K562 (cell line): Measurements from ENCODE around the gene SORCS2. TPM values are rescaled to one million over a fixed set of nuclear protein-coding genes. Genes with fewer than 3 reads are reported as not detected.
A peak's percentile ranks its signal among the peaks of the same experiment; 100 is the strongest.

ENCODE experiments used
- ATAC-seq: fragments of 200-7000 bp; cut with Tn5 transposase; 3 replicates; pipeline ENCODE4 v1.9.1; 2020; ENCODE audit warnings: moderate library complexity
- BruUV-seq: library from RNA; stranded (reverse); fragments of 400-500 nt; replicated peaks from 2 replicates; lab custom pipeline; 2021; lab: Mats Ljungman, UMichigan
- CTCF ChIA-PET: fragments of 300-600 bp; formaldehyde crosslinking; extraction: SDS; loops from one replicate; lab custom pipeline; 2021; ENCODE audit warnings: low intra/inter-chr PET ratio; lab: Yijun Ruan, JAX
- POLR2A ChIA-PET: fragments of 300-600, 350-650 bp; sonication (Branson Sonifier 250); formaldehyde crosslinking; extraction: SDS; loops from one replicate; lab custom pipeline; 2021; ENCODE audit warnings: antibody characterized with exemption, inconsistent platforms; lab: Yijun Ruan, JAX
- DNase-seq, 4 experiments: peaks; one replicate each; pipeline versions ENCODE4 v3.0.0 to v3.0.0-alpha.2; 2011 to 2018; ENCODE audit warnings: low spot score in 3 of 4, mixed read lengths in 3 of 4; ENCODE audit errors: extremely low read depth in 1 of 4
- FAIRE-seq: peaks from 2 replicates; lab custom pipeline; 2011; peaks lifted over from hg19 to GRCh38; lab: Jason Lieb, UNC
- H2AFZ ChIP-seq: 2 replicates; pipeline ENCODE4 v1.6.0; 2011; ENCODE audit warnings: low read depth, low read length, control low read depth, inconsistent platforms
- H3K27ac ChIP-seq: fragments of 200-600 bp; 3 replicates; pipeline ENCODE4 v1.8.0; 2011; ENCODE audit warnings: low read depth, mild to moderate bottlenecking, control low read depth, inconsistent platforms, low read length, moderate library complexity, mixed read lengths; ENCODE audit errors: extremely low read depth
- H3K27me3 ChIP-seq, 2 experiments: fragments of 300-600 bp in 1 of 2; 2 replicates in 1 of 2; 3 replicates in 1 of 2; pipeline versions ENCODE4 v1.6.0 to v1.8.0; 2011; ENCODE audit warnings: inconsistent platforms in 2 of 2, low read length in 2 of 2, mild to moderate bottlenecking in 1 of 2, mixed read lengths in 1 of 2, moderate library complexity in 1 of 2; ENCODE audit not compliant: control insufficient read depth in 2 of 2, insufficient read depth in 2 of 2
- H3K36me3 ChIP-seq: fragments of 300-600 bp; 3 replicates; pipeline ENCODE4 v1.8.0; 2011; ENCODE audit warnings: mild to moderate bottlenecking, low read length, inconsistent platforms; ENCODE audit not compliant: control insufficient read depth, insufficient read depth
- H3K4me1 ChIP-seq, 2 experiments: fragments of 200-600 bp in 1 of 2; replicated peaks in 1 of 2; 2 replicates in 1 of 2; 3 replicates in 1 of 2; pipeline versions ENCODE4 v1.5.1 to v1.8.0; 2011; ENCODE audit warnings: inconsistent platforms in 2 of 2, low read length in 2 of 2, mild to moderate bottlenecking in 1 of 2, mixed read lengths in 1 of 2, moderate library complexity in 1 of 2; ENCODE audit not compliant: control insufficient read depth in 2 of 2, insufficient read depth in 2 of 2
- H3K4me2 ChIP-seq: 2 replicates; pipeline ENCODE4 v1.6.1; 2011; ENCODE audit warnings: low read length, control low read depth, inconsistent platforms, mixed read lengths; ENCODE audit not compliant: insufficient read depth
- H3K4me3 ChIP-seq: fragments of 200-600 bp; sonication (generic), shearing (Covaris generic); 2 replicates; pipeline ENCODE4 v1.5.1; 2016; ENCODE audit warnings: control low read depth, inconsistent platforms
- H3K79me2 ChIP-seq: fragments of 200-600 bp; 3 replicates; pipeline ENCODE4 v1.8.0; 2011; ENCODE audit warnings: low read length, inconsistent platforms; ENCODE audit not compliant: control insufficient read depth, insufficient read depth
- H3K9ac ChIP-seq, 2 experiments: 2 replicates each; pipeline versions ENCODE4 v1.6.0 to v1.6.1; 2011; ENCODE audit warnings: low read depth in 2 of 2, low read length in 2 of 2, control low read depth in 1 of 2, inconsistent platforms in 1 of 2, mild to moderate bottlenecking in 1 of 2, mixed read lengths in 1 of 2; ENCODE audit not compliant: insufficient read depth in 1 of 2
- H3K9me1 ChIP-seq: one replicate; pipeline ENCODE4 v1.6.0; 2011; ENCODE audit warnings: inconsistent platforms, mild to moderate bottlenecking, low read length, moderate library complexity; ENCODE audit not compliant: control insufficient read depth, insufficient read depth
- H3K9me3 ChIP-seq: replicated peaks from 2 replicates; pipeline ENCODE4 v1.5.1; 2011; ENCODE audit warnings: low read depth, low read length, inconsistent platforms; ENCODE audit not compliant: control insufficient read depth, insufficient read depth
- H4K20me1 ChIP-seq: replicated peaks from 2 replicates; pipeline ENCODE4 v1.6.1; 2011; ENCODE audit warnings: low read length, inconsistent platforms, mixed read lengths; ENCODE audit not compliant: control insufficient read depth, insufficient read depth
- BCL6 ChIP-seq: fragments of 250-450 bp; sonication (Bioruptor Pico); IDR thresholded peaks from 2 replicates; pipeline ENCODE4 v1.4.0; 2020
- CBFB ChIP-seq: sonication (generic); formaldehyde crosslinking; IDR thresholded peaks from 2 replicates; pipeline ENCODE4 v1.4.0; 2020; ENCODE audit warnings: mild to moderate bottlenecking, missing genetic modification reagents
- HCFC1 ChIP-seq: IDR thresholded peaks from 2 replicates; pipeline ENCODE4 v1.6.1; 2012; ENCODE audit warnings: low read depth, low read length, improper control_type of control experiment
- HDGF ChIP-seq: fragments of 450-650 bp; IDR thresholded peaks from 2 replicates; pipeline ENCODE4 v1.6.1; 2016
- KLF13 ChIP-seq: fragments of 450-650 bp; IDR thresholded peaks from 2 replicates; pipeline ENCODE4 v1.6.1; 2016; ENCODE audit warnings: missing genetic modification characterization, low read depth, mild to moderate bottlenecking, missing compliant biosample characterization, moderate library complexity, borderline replicate concordance
- MTA2 ChIP-seq: fragments of 450-650 bp; IDR thresholded peaks from 2 replicates; pipeline ENCODE4 v1.6.1; 2016; ENCODE audit warnings: low read depth
- U2AF1 ChIP-seq: fragments of 200-400 bp; formaldehyde crosslinking; optimal IDR thresholded peaks from 2 replicates; pipeline ENCODE3; 2017; ENCODE audit warnings: mild to moderate bottlenecking, low read depth, low read length, moderate library complexity
- U2AF2 ChIP-seq: fragments of 200-400 bp; formaldehyde crosslinking; optimal IDR thresholded peaks from 2 replicates; pipeline ENCODE3; 2017; ENCODE audit warnings: low read depth, mild to moderate bottlenecking, low read length
- XRCC3 ChIP-seq: fragments of 450-650 bp; IDR thresholded peaks from 2 replicates; pipeline ENCODE4 v1.6.1; 2017; ENCODE audit warnings: mild to moderate bottlenecking, moderate library complexity
- ZNF121 ChIP-seq: sonication (generic); formaldehyde crosslinking; conservative IDR thresholded peaks from 2 replicates; pipeline ENCODE4 v1.8.0; 2022; ENCODE audit warnings: missing genetic modification reagents
- ZNF124 ChIP-seq: sonication (generic); formaldehyde crosslinking; IDR thresholded peaks from 2 replicates; pipeline ENCODE4 v1.8.1; 2022; ENCODE audit warnings: missing genetic modification reagents
- ZNF79 ChIP-seq: fragments of 250-450 bp; sonication (Bioruptor Pico); IDR thresholded peaks from 2 replicates; pipeline ENCODE4 v1.4.0; 2020; ENCODE audit warnings: low read depth, mild to moderate bottlenecking, moderate library complexity
- WGBS: fragments of 100-300 bp; shearing (Covaris generic); methylation state at CpG from one replicate; pipeline ENCODE4 v1.1.6; 2016; ENCODE audit warnings: low coverage, mixed read lengths; ENCODE audit not compliant: insufficient coverage; ENCODE audit errors: missing lambda C conversion rate; 5-methylcytosine and 5-hydroxymethylcytosine counted together
- in situ Hi-C: fragments of 300-500 bp; cut with MboI; formaldehyde crosslinking; loops from 4 replicates; pipeline ENCODE4 v1.15.0; 2018; ENCODE audit warnings: inconsistent platforms, mixed read lengths
- intact Hi-C: fragments of 100-400 bp; cut with micrococcal nuclease; formaldehyde crosslinking; loops from 2 replicates; pipeline ENCODE4 v1.14.2; 2022
- polyA plus RNA-seq, 8 experiments: library from polyadenylated mRNA; depleted of rRNA in 4 of 8; stranded (reverse) in 5 of 8; unstranded in 3 of 8; fragments of >200 nt; fragmentation: Nextera tagmentation in 2 of 8; fragmentation: Illumina TruSeq in 1 of 8; extraction: Ambion mirVana in 2 of 8; extraction: Trizol in 1 of 8; gene quantifications; 2 replicates each; pipeline versions ENCODE4 v1.2.1 to v1.2.3, GENCODE V29; 2011 to 2014; ENCODE audit warnings: inconsistent platforms in 1 of 8, missing spikeins in 1 of 8
- total RNA-seq, 7 experiments: library from RNA; depleted of rRNA in 6 of 7; stranded (reverse); fragments of >200 nt in 6 of 7; fragmentation: Illumina TruSeq in 2 of 7; extraction: Trizol in 2 of 7; gene quantifications; 2 replicates each; pipeline versions ENCODE4 v1.2.1 to v1.2.3, GENCODE V29; 2011 to 2021; ENCODE audit warnings: low replicate concordance in 1 of 7
- TF ChIP-seq, protein P1 (sequence below), 2 experiments: IDR thresholded peaks; 2 replicates each; pipeline ENCODE4 v1.6.1; 2011; ENCODE audit warnings: borderline replicate concordance in 1 of 2, control low read depth in 1 of 2, low read depth in 1 of 2, low read length in 1 of 2, mild to moderate bottlenecking in 1 of 2, mixed read lengths in 1 of 2, moderate library complexity in 1 of 2; ENCODE audit not compliant: insufficient read depth in 1 of 2, insufficient read length in 1 of 2, poor library complexity in 1 of 2, severe bottlenecking in 1 of 2; ENCODE audit errors: extremely low read depth in 1 of 2
- TF ChIP-seq, protein P2 (sequence below): fragments of 450-650 bp; formaldehyde crosslinking; IDR thresholded peaks from 2 replicates; pipeline ENCODE4 v1.4.0; 2020; ENCODE audit warnings: mild to moderate bottlenecking, moderate library complexity
- TF ChIP-seq, protein P3 (sequence below): sonication (generic); formaldehyde crosslinking; IDR thresholded peaks from 2 replicates; pipeline ENCODE4 v1.5.0; 2020; ENCODE audit warnings: missing genetic modification reagents
- TF ChIP-seq, protein P4 (sequence below): sonication (generic); formaldehyde crosslinking; IDR thresholded peaks from 2 replicates; pipeline ENCODE4 v1.8.1; 2023; ENCODE audit warnings: mild to moderate bottlenecking, missing genetic modification reagents

Gene SORCS2
- total and polyA plus RNA-seq, 9 of the 15 experiments (the other 6 are each of a cell fraction or from before 2014, with no cell fraction given), result not detected

DNA sequence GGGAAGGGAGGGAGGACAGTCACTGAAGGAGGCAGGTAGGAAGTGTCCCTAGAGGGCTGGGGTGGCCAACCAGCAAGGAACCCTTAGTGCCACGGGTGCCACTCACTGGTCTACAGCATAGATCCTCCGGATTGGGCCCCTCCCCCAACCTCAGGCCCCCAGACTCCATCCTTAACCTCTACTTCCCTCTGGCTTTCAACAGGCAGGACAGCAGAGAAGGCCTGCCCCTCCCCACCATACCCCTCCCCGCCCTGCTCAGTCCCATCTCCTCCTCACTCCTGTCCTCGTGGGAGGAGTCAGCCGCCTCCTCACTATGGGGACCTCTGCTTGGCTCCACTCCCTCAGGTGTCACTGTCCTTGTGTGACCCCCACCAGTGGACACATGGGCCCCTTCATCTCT, 320.1 kb downstream of the SORCS2 start:
- TF ChIP-seq HCFC1 (no peak), ZNF79 (CRISPR knock-in tag) (no peak), U2AF2 (no peak), ZNF121 (CRISPR knock-in tag) (no peak), XRCC3 (no peak), U2AF1 (no peak), KLF13 (no peak), MTA2 (no peak), BCL6 (CRISPR knock-in tag) (no peak), ZNF124 (CRISPR knock-in tag) (no peak), HDGF (no peak), CBFB (CRISPR knock-in tag) (no peak)
- TF ChIP-seq, protein P1, sequence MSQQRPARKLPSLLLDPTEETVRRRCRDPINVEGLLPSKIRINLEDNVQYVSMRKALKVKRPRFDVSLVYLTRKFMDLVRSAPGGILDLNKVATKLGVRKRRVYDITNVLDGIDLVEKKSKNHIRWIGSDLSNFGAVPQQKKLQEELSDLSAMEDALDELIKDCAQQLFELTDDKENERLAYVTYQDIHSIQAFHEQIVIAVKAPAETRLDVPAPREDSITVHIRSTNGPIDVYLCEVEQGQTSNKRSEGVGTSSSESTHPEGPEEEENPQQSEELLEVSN (IDR thresholded peaks at IDR 0.05; ENCODE audit: borderline replicate concordance in 1 of 2, extremely low read depth in 1 of 2, insufficient read depth in 1 of 2, insufficient read length in 1 of 2, low read depth in 1 of 2, low read length in 1 of 2, poor library complexity in 1 of 2, severe bottlenecking in 1 of 2), result no peak
- TF ChIP-seq, protein P2, sequence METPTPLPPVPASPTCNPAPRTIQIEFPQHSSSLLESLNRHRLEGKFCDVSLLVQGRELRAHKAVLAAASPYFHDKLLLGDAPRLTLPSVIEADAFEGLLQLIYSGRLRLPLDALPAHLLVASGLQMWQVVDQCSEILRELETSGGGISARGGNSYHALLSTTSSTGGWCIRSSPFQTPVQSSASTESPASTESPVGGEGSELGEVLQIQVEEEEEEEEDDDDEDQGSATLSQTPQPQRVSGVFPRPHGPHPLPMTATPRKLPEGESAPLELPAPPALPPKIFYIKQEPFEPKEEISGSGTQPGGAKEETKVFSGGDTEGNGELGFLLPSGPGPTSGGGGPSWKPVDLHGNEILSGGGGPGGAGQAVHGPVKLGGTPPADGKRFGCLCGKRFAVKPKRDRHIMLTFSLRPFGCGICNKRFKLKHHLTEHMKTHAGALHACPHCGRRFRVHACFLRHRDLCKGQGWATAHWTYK (CRISPR knock-in tag), result no peak
- TF ChIP-seq, protein P3, sequence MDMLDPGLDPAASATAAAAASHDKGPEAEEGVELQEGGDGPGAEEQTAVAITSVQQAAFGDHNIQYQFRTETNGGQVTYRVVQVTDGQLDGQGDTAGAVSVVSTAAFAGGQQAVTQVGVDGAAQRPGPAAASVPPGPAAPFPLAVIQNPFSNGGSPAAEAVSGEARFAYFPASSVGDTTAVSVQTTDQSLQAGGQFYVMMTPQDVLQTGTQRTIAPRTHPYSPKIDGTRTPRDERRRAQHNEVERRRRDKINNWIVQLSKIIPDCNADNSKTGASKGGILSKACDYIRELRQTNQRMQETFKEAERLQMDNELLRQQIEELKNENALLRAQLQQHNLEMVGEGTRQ (CRISPR knock-in tag), result no peak
- TF ChIP-seq, protein P4, sequence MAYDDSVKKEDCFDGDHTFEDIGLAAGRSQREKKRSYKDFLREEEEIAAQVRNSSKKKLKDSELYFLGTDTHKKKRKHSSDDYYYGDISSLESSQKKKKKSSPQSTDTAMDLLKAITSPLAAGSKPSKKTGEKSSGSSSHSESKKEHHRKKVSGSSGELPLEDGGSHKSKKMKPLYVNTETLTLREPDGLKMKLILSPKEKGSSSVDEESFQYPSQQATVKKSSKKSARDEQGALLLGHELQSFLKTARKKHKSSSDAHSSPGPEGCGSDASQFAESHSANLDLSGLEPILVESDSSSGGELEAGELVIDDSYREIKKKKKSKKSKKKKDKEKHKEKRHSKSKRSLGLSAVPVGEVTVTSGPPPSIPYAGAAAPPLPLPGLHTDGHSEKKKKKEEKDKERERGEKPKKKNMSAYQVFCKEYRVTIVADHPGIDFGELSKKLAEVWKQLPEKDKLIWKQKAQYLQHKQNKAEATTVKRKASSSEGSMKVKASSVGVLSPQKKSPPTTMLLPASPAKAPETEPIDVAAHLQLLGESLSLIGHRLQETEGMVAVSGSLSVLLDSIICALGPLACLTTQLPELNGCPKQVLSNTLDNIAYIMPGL, result no peak
- no TSS peak for BruUV-seq
- 0% methylated on average over 4 of the region's 5 CpGs for WGBS
- H3K27ac ChIP-seq, result no peak overlapping the region
- H3K79me2 ChIP-seq, result no peaks in the 10 kb centered on the region
- H3K9me1 ChIP-seq, result no peaks in the 10 kb centered on the region
- peaks cover 10 to 45% of the 10 kb centered on the region in 2 experiments; a peak in 4 of 5 replicates for H3K27me3 ChIP-seq
- DNase-seq (no peak), FAIRE-seq (no peak), ATAC-seq (peak; percentile 38; the same call in 1 of the 3 replicates)
- peaks cover 14% of the 10 kb centered on the region for H4K20me1 ChIP-seq
- intact Hi-C loops, result no loop called here
- ChIA-PET POLR2A (no interaction called here), CTCF (no interaction called here)
- no peak overlapping the region for H3K9ac ChIP-seq
- in situ Hi-C loops, result no loop called here
- no peak overlapping the region for H3K4me3 ChIP-seq
- no peaks in the 10 kb centered on the region for H3K9me3 ChIP-seq
- H3K36me3 ChIP-seq, result no peaks in the 10 kb centered on the region
- no peaks in the 10 kb centered on the region; a peak in 1 of 5 replicates for H3K4me1 ChIP-seq
- H3K4me2 ChIP-seq, result no peak overlapping the region
- H2AFZ ChIP-seq, result no peak overlapping the region
